Hepatocyte (in vitro differentiated cells): Measurements from ENCODE around the gene EPHB6. TPM values are rescaled to one million over a fixed set of nuclear protein-coding genes. Genes with fewer than 3 reads are reported as not detected.

ENCODE experiments used
- DNase-seq: peaks from one replicate; pipeline ENCODE4 v3.0.0-alpha.2; 2016; ENCODE audit warnings: low spot score
- H2AFZ ChIP-seq: fragments of 200-600 bp; sonication (generic); 2 replicates; pipeline ENCODE4 v1.6.0; 2016; ENCODE audit warnings: antibody characterized with exemption, mild to moderate bottlenecking
- H3K27ac ChIP-seq: fragments of 200-600 bp; sonication (generic); 2 replicates; pipeline ENCODE4 v1.5.1; 2016; ENCODE audit warnings: mild to moderate bottlenecking
- H3K27me3 ChIP-seq: fragments of 200-600 bp; sonication (generic); 2 replicates; pipeline ENCODE4 v1.6.1; 2016
- H3K36me3 ChIP-seq: fragments of 200-600 bp; sonication (generic); replicated peaks from 2 replicates; pipeline ENCODE4 v1.5.1; 2016; ENCODE audit warnings: low read depth; ENCODE audit not compliant: insufficient read depth
- H3K4me1 ChIP-seq: fragments of 200-600 bp; sonication (generic); 2 replicates; pipeline ENCODE4 v1.5.1; 2016; ENCODE audit warnings: mild to moderate bottlenecking, moderate library complexity; ENCODE audit not compliant: insufficient read depth
- H3K4me2 ChIP-seq: fragments of 200-600 bp; sonication (generic); 2 replicates; pipeline ENCODE4 v1.6.0; 2016
- H3K4me3 ChIP-seq: fragments of 200-600 bp; sonication (generic); 2 replicates; pipeline ENCODE4 v1.5.1; 2016; ENCODE audit warnings: mild to moderate bottlenecking
- H3K79me2 ChIP-seq: fragments of 200-600 bp; sonication (generic); 2 replicates; pipeline ENCODE4 v1.6.0; 2017; ENCODE audit warnings: mild to moderate bottlenecking
- H3K9me2 ChIP-seq: fragments of 200-600 bp; sonication (generic); replicated peaks from 2 replicates; pipeline ENCODE4 v1.6.0; 2017; ENCODE audit warnings: mild to moderate bottlenecking; ENCODE audit not compliant: insufficient read depth
- H3K9me3 ChIP-seq: fragments of 200-600 bp; sonication (generic); 2 replicates; pipeline ENCODE4 v1.5.1; 2016; ENCODE audit warnings: low read depth, mild to moderate bottlenecking
- H4K20me1 ChIP-seq: fragments of 200-600 bp; sonication (generic); 2 replicates; pipeline ENCODE4 v1.6.0; 2016; ENCODE audit warnings: mild to moderate bottlenecking; ENCODE audit not compliant: insufficient read depth, poor library complexity, severe bottlenecking
- CTCF ChIP-seq: fragments of 200-600 bp; sonication (generic); IDR thresholded peaks from 2 replicates; pipeline ENCODE4 v1.5.1; 2016; ENCODE audit warnings: antibody characterized with exemption, mild to moderate bottlenecking; ENCODE audit not compliant: poor library complexity
- EZH2 ChIP-seq: fragments of 200-600 bp; sonication (generic); IDR thresholded peaks from 2 replicates; pipeline ENCODE4 v1.6.1; 2016; ENCODE audit warnings: antibody characterized with exemption, mild to moderate bottlenecking, borderline replicate concordance
- EZH2phosphoT487 ChIP-seq: fragments of 200-600 bp; sonication (generic); IDR thresholded peaks from one replicate; pipeline ENCODE4 v1.6.1; 2018; ENCODE audit warnings: antibody characterized with exemption, mild to moderate bottlenecking, low read depth, moderate library complexity; ENCODE audit not compliant: unreplicated experiment, severe bottlenecking
- WGBS: methylation state at CpG from one replicate; pipeline ENCODE4 v1.1.6; 2016; ENCODE audit warnings: low lambda C conversion rate; ENCODE audit errors: missing lambda C conversion rate; 5-methylcytosine and 5-hydroxymethylcytosine counted together
- polyA plus RNA-seq: library from polyadenylated mRNA; unstranded; fragments of >200 nt; fragmentation: Nextera tagmentation; extraction: Ambion mirVana; gene quantifications from 2 replicates; pipeline ENCODE4 v1.2.1, GENCODE V29; 2016
- total RNA-seq: library from RNA; depleted of rRNA; stranded (reverse); fragments of >200 nt; gene quantifications from 2 replicates; pipeline ENCODE4 v1.2.3, GENCODE V29; 2014

EPHB6 gene
- total and polyA plus RNA-seq, 2 experiments from 2014 or later: 14.8 to 29.6 TPM

- H3K4me1 ChIP-seq: peaks cover 2% of the 10 kb centered on the region
- H3K9me3 ChIP-seq: no peaks in the 10 kb centered on the region
- no peaks in the 10 kb centered on the region for H3K27me3 ChIP-seq
- WGBS: 69% methylated on average over 3 of the region's 3 CpGs
- no peak overlapping the region for H3K4me3 ChIP-seq
- H3K36me3 ChIP-seq: no peaks in the 10 kb centered on the region
- no peaks in the 10 kb centered on the region for H3K79me2 ChIP-seq
- TF ChIP-seq EZH2phosphoT487: no peak
- no peak for TF ChIP-seq CTCF
- TF ChIP-seq EZH2: no peak
- H3K9me2 ChIP-seq: no peaks in the 10 kb centered on the region
- no peak overlapping the region for H3K27ac ChIP-seq
- H4K20me1 ChIP-seq: no peaks in the 10 kb centered on the region
- no peak overlapping the region for H2AFZ ChIP-seq
- no peak for DNase-seq
- H3K4me2 ChIP-seq: no peak overlapping the region
Observed at GRCh38 chr7:142836426-142836825, 18.4 kb upstream of the EPHB6 start.

GRCh38 chr7:142838461-142839213, 16.2 kb upstream of the EPHB6 start:
- Histone ChIP-seq H3K9me3 (no peaks in the 10 kb centered on the region), H3K79me2 (no peaks in the 10 kb centered on the region), H3K9me2 (no peaks in the 10 kb centered on the region), H3K4me1 (peaks cover 3% of the 10 kb centered on the region), H3K4me2 (no peak overlapping the region), H2AFZ (no peak overlapping the region), H3K27ac (no peak overlapping the region), H3K27me3 (no peaks in the 10 kb centered on the region), H4K20me1 (no peaks in the 10 kb centered on the region), H3K4me3 (no peak overlapping the region), H3K36me3 (no peaks in the 10 kb centered on the region)
- DNase-seq: peak; percentile 40
- TF ChIP-seq CTCF: no peak
- no peak for TF ChIP-seq EZH2
- TF ChIP-seq EZH2phosphoT487: no peak
- WGBS: 62% methylated on average over 4 of the region's 4 CpGs

- H3K36me3 ChIP-seq: no peaks in the 10 kb centered on the region
- TF ChIP-seq CTCF (no peak), EZH2 (no peak), EZH2phosphoT487 (no peak)
- DNase-seq: no peak
- H3K27ac ChIP-seq: no peak overlapping the region
- H3K4me2 ChIP-seq: no peak overlapping the region
- H3K4me1 ChIP-seq: peaks cover 3% of the 10 kb centered on the region
- H3K79me2 ChIP-seq: no peaks in the 10 kb centered on the region
- H2AFZ ChIP-seq: no peak overlapping the region
- no peaks in the 10 kb centered on the region for H3K27me3 ChIP-seq
- WGBS: 67% methylated on average over 1 of the region's 1 CpG
- no peaks in the 10 kb centered on the region for H4K20me1 ChIP-seq
- H3K9me3 ChIP-seq: no peaks in the 10 kb centered on the region
- H3K4me3 ChIP-seq: no peak overlapping the region
- H3K9me2 ChIP-seq: no peaks in the 10 kb centered on the region
Observed at GRCh38 chr7:142842251-142842766, 12.6 kb upstream of the EPHB6 start.
